Transverse colon (tissue), 4 donors: ENCODE data around the gene SDF2.
"Not testable (repeated sequence)": the region's sequence is repeated elsewhere in the genome, so short reads cannot be mapped to it uniquely, and the experiment has no call there.

Source experiments
- EP300 ChIP-seq: sonication (generic); formaldehyde crosslinking; IDR thresholded peaks from one replicate; pipeline ENCODE4 v1.6.1; 2017; ENCODE audit warnings: antibody characterized with exemption, low read depth
- POLR2A ChIP-seq: fragments of 450-650 bp; IDR thresholded peaks from one replicate; pipeline ENCODE4 v1.6.1; 2016; ENCODE audit warnings: antibody characterized with exemption, mild to moderate bottlenecking, moderate library complexity
- POLR2AphosphoS5 ChIP-seq, 3 donors: sonication (generic); formaldehyde crosslinking; IDR thresholded peaks; one replicate each; pipeline ENCODE4 v1.6.1; 2016; ENCODE audit warnings: antibody characterized with exemption in 3 of 3
- TF ChIP-seq, protein P1 (sequence below), 5 experiments: fragments of 200-600 bp in 3 of 5; fragments of 450-650 bp in 2 of 5; sonication (generic) in 3 of 5; IDR thresholded peaks; 1 replicate in 2 of 5; 2 replicates in 3 of 5; pipeline ENCODE4 v1.5.1; 2016 to 2017; ENCODE audit warnings: antibody characterized with exemption in 5 of 5, inconsistent platforms in 3 of 5, mild to moderate bottlenecking in 2 of 5, moderate library complexity in 1 of 5

DNA sequence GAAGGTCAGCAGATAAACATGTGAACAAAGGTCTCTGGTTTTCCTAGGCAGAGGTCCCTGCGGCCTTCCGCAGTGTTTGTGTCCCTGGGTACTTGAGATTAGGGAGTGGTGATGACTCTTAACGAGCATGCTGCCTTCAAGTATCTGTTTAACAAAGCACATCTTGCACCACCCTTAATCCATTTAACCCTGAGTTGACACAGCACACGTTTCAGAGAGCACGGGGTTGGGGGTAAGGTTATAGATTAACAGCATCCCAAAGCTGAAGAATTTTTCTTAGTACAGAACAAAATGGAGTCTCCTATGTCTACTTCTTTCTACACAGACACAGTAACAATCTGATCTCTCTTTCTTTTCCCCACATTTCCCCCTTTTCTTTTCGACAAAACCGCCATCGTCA lies 3.4 kb downstream of the SDF2 start:
- not testable (repeated sequence) for TF ChIP-seq POLR2A; EP300; POLR2AphosphoS5 (IDR thresholded peaks at IDR 0.05)
- TF ChIP-seq, protein P1, sequence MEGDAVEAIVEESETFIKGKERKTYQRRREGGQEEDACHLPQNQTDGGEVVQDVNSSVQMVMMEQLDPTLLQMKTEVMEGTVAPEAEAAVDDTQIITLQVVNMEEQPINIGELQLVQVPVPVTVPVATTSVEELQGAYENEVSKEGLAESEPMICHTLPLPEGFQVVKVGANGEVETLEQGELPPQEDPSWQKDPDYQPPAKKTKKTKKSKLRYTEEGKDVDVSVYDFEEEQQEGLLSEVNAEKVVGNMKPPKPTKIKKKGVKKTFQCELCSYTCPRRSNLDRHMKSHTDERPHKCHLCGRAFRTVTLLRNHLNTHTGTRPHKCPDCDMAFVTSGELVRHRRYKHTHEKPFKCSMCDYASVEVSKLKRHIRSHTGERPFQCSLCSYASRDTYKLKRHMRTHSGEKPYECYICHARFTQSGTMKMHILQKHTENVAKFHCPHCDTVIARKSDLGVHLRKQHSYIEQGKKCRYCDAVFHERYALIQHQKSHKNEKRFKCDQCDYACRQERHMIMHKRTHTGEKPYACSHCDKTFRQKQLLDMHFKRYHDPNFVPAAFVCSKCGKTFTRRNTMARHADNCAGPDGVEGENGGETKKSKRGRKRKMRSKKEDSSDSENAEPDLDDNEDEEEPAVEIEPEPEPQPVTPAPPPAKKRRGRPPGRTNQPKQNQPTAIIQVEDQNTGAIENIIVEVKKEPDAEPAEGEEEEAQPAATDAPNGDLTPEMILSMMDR (IDR thresholded peaks at IDR 0.05): not testable (repeated sequence)
